Nephron (organoid): ENCODE measurements around the gene CD34.
A peak's percentile ranks its signal among the peaks of the same experiment; 100 is the strongest.

ENCODE experiments used
- H3K27ac Mint-ChIP-seq, 3 experiments: 2 replicates each; pipeline ENCODE4 v1.8.0; 2020; ENCODE audit warnings: mixed read lengths in 3 of 3, mild to moderate bottlenecking in 2 of 3, moderate library complexity in 1 of 3
- H3K27me3 Mint-ChIP-seq: 2 replicates; pipeline ENCODE4 v1.8.0; 2021; ENCODE audit warnings: low read depth, mild to moderate bottlenecking, moderate library complexity, mixed read lengths
- H3K36me3 Mint-ChIP-seq: 2 replicates; pipeline ENCODE4 v1.8.0; 2020; ENCODE audit warnings: low read depth, mixed read lengths
- H3K4me1 Mint-ChIP-seq: 2 replicates; pipeline ENCODE4 v1.8.0; 2020; ENCODE audit warnings: mixed read lengths
- H3K4me3 Mint-ChIP-seq, 3 experiments: 2 replicates each; pipeline ENCODE4 v1.8.0; 2020; ENCODE audit warnings: mild to moderate bottlenecking in 3 of 3, mixed read lengths in 3 of 3, moderate library complexity in 2 of 3
- H3K9me3 Mint-ChIP-seq: 2 replicates; pipeline ENCODE4 v1.8.0; 2020; ENCODE audit warnings: mixed read lengths
- TF ChIP-seq, protein P1 (sequence below), 3 experiments: fragments of 200-600 bp; sonication (generic); IDR thresholded peaks; one replicate each; pipeline ENCODE4 v1.5.0; 2021; ENCODE audit warnings: antibody characterized with exemption in 3 of 3; ENCODE audit not compliant: unreplicated experiment in 3 of 3

Gene CD34

GRCh38 chr1:207910591-207911354, at the start of gene CD34:
TSS of gene CD34 (minus strand) at chr1:207911125. CDS start at chr1:207911080, 45 bp downstream.
- peak within 1 kb of the TSS; percentile 76 to 87 (median 83) for H3K4me3 Mint-ChIP-seq
- H3K36me3 Mint-ChIP-seq, result no peaks in the 10 kb centered on the region
- TF ChIP-seq, protein P1, sequence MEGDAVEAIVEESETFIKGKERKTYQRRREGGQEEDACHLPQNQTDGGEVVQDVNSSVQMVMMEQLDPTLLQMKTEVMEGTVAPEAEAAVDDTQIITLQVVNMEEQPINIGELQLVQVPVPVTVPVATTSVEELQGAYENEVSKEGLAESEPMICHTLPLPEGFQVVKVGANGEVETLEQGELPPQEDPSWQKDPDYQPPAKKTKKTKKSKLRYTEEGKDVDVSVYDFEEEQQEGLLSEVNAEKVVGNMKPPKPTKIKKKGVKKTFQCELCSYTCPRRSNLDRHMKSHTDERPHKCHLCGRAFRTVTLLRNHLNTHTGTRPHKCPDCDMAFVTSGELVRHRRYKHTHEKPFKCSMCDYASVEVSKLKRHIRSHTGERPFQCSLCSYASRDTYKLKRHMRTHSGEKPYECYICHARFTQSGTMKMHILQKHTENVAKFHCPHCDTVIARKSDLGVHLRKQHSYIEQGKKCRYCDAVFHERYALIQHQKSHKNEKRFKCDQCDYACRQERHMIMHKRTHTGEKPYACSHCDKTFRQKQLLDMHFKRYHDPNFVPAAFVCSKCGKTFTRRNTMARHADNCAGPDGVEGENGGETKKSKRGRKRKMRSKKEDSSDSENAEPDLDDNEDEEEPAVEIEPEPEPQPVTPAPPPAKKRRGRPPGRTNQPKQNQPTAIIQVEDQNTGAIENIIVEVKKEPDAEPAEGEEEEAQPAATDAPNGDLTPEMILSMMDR (IDR thresholded peaks at IDR 0.05; ENCODE audit: unreplicated experiment in 3 of 3), result no peak
- H3K9me3 Mint-ChIP-seq, result no peaks in the 10 kb centered on the region
- peaks cover 28% of the 10 kb centered on the region for H3K4me1 Mint-ChIP-seq
- peak within 1 kb of the TSS in 2 of 3 experiments; percentile 44 to 51 for H3K27ac Mint-ChIP-seq
- peaks cover 62% of the 10 kb centered on the region for H3K27me3 Mint-ChIP-seq

GRCh38 chr1:207960346-207960745, 49.4 kb upstream of the CD34 start:
- Mint-ChIP-seq H3K36me3 (no peaks in the 10 kb centered on the region), H3K27ac (peak overlapping the region in 1 of 3 experiments; percentile 11), H3K4me1 (peaks cover 20% of the 10 kb centered on the region), H3K27me3 (peaks cover 64% of the 10 kb centered on the region), H3K4me3 (peak overlapping the region; percentile 29 to 54 (median 36)), H3K9me3 (peaks cover 7% of the 10 kb centered on the region)
- TF ChIP-seq, protein P1 (IDR thresholded peaks at IDR 0.05; ENCODE audit: unreplicated experiment in 3 of 3), result no peak

DNA sequence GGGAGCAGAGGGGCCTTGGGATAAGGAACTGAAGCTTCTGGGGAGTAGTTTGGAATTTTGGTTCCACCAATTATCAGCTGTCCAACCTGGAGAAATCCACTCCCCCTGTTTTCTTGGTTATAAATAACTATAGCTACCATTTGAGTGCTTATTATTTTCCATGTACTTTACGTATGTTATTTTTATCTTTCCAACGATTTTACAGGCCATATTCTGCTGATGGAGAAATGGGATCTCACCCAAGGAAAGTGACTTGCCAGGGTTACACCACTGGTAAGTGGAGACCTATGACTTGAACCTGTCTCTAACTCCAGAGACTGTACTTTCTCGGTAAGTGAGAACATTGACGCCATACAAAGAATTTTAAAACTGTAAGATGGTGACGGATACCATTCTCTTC, 49.0 kb upstream of the CD34 start:
- Mint-ChIP-seq H3K36me3 (no peaks in the 10 kb centered on the region), H3K9me3 (peaks cover 12% of the 10 kb centered on the region)
- TF ChIP-seq, protein P1 (IDR thresholded peaks at IDR 0.05; ENCODE audit: unreplicated experiment in 3 of 3), result no peak

GRCh38 chr1:207959141-207959825, 48.4 kb upstream of the CD34 start:
- Mint-ChIP-seq H3K4me3 (peak overlapping the region; percentile 65 to 75 (median 70)), H3K4me1 (peaks cover 13% of the 10 kb centered on the region), H3K27me3 (peaks cover 60% of the 10 kb centered on the region), H3K27ac (peak overlapping the region in 1 of 3 experiments; percentile 46), H3K36me3 (no peaks in the 10 kb centered on the region), H3K9me3 (peaks cover 18% of the 10 kb centered on the region)
- TF ChIP-seq, protein P1 (IDR thresholded peaks at IDR 0.05; ENCODE audit: unreplicated experiment in 3 of 3), result no peak

More for the DNA sequence above, 49.0 kb upstream of the CD34 start:
- peak overlapping the region in 1 of 3 experiments; percentile 46 for H3K27ac Mint-ChIP-seq
- H3K4me1 Mint-ChIP-seq, result peaks cover 20% of the 10 kb centered on the region
- H3K27me3 Mint-ChIP-seq, result peaks cover 64% of the 10 kb centered on the region
- peak overlapping the region; percentile 65 to 75 (median 70) for H3K4me3 Mint-ChIP-seq

DNA sequence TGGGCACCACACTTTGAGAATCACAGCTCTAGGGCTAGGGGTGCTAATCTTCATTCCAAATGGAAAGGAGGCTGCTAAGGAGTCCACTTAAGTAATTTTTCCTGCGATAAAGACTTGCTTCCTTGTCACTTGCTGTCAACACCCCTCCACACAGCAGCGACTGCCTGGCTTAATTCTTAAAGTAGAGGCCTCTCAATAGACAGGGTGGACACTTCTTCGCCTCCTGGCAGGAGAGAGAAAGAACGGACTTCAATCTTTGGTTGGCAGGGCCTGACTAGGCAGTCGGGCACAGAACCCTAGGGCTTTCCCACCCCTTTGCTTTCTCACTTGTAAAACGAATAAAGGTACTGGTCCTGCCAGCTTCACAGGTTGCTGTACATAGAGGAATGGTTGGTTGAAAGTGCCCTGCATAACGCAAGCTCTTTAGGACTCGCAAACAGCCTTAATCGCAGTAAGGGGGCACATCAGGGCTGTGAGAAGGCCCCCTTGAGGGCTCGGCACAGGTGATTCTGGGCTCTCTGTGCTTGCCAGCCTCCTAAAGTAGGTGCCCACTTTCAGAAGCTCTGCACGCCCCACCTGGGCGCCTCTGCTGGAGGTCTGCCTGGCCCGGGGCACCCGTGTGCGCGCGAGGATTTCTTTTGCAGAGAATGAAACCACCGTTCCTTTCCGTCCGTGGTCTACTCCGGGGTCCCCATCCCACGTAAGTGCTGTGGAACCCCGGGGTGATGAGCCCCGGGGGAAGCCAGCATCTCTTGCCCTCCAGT, 47.6 kb upstream of the CD34 start:
- peaks cover 12% of the 10 kb centered on the region for H3K4me1 Mint-ChIP-seq
- TF ChIP-seq, protein P1 (IDR thresholded peaks at IDR 0.05; ENCODE audit: unreplicated experiment in 3 of 3), result no peak
- no peak overlapping the region for H3K27ac Mint-ChIP-seq
- H3K36me3 Mint-ChIP-seq, result no peaks in the 10 kb centered on the region
- peak overlapping the region; percentile 34 to 68 (median 41) for H3K4me3 Mint-ChIP-seq
- peaks cover 20% of the 10 kb centered on the region for H3K9me3 Mint-ChIP-seq
- peaks cover 57% of the 10 kb centered on the region for H3K27me3 Mint-ChIP-seq
